Measurements from ENCODE around the gene KIF1B. TPM values are rescaled to one million over a fixed set of nuclear protein-coding genes. Genes with fewer than 3 reads are reported as not detected.

KIF1B gene
- total and polyA plus RNA-seq, 7 donors = 4.8 to 78.4 (median 46.4) TPM

- H3K4me1 ChIP-seq = peaks cover 0 to 7% (median 0%) of the 10 kb centered on the region in 4 donors
- WGBS, 2 donors = 64 to 70% methylated on average over 1 of the region's 1 CpG
- intact Hi-C loops (cut with DNase I) = no loop called here
- H3K9me3 ChIP-seq = no peaks in the 10 kb centered on the region
- peak overlapping the region in 1 of 4 donors; percentile 9 for H3K27ac ChIP-seq
- no peak overlapping the region for H3K4me3 ChIP-seq
- DNase-seq = no peak
- H3K36me3 ChIP-seq = peaks cover 19 to 77% (median 36%) of the 10 kb centered on the region in 4 donors
- no peaks in the 10 kb centered on the region for H3K27me3 ChIP-seq
- no peak for TF ChIP-seq CTCF (IDR thresholded peaks at IDR 0.05)
- TF ChIP-seq EP300 (IDR thresholded peaks at IDR 0.05) = no peak
- TF ChIP-seq POLR2A (IDR thresholded peaks at IDR 0.05) = no peak
Measured at GRCh38 chr1:10299151-10299550, 88.8 kb downstream of the KIF1B start.

GRCh38 chr1:10302416-10302815, 92.0 kb downstream of the KIF1B start:
- DNase-seq = no peak
- no peak for TF ChIP-seq POLR2AphosphoS5 (IDR thresholded peaks at IDR 0.05)
- TF ChIP-seq EP300 (IDR thresholded peaks at IDR 0.05) = no peak
- no peak for TF ChIP-seq CTCF (IDR thresholded peaks at IDR 0.05)
- TF ChIP-seq POLR2A (IDR thresholded peaks at IDR 0.05) = no peak
- no peak overlapping the region for H3K4me3 ChIP-seq
- intact Hi-C loops (cut with DNase I) = no loop called here
- no peak overlapping the region for H3K27ac ChIP-seq
- no peaks in the 10 kb centered on the region for H3K9me3 ChIP-seq
- no peaks in the 10 kb centered on the region for H3K27me3 ChIP-seq
- peaks cover 7 to 50% (median 15%) of the 10 kb centered on the region in 4 donors for H3K36me3 ChIP-seq
- peaks cover 0 to 7% (median 0%) of the 10 kb centered on the region in 4 donors for H3K4me1 ChIP-seq
- 97 to 98% methylated on average over 6 of the region's 6 CpGs for WGBS, 2 donors

- DNase-seq = no peak
- no peak overlapping the region for H3K4me3 ChIP-seq
- intact Hi-C loops (cut with DNase I) = no loop called here
- TF ChIP-seq POLR2AphosphoS5 (IDR thresholded peaks at IDR 0.05) = no peak
- TF ChIP-seq POLR2A (IDR thresholded peaks at IDR 0.05) = no peak
- TF ChIP-seq EP300 (IDR thresholded peaks at IDR 0.05) = no peak
- TF ChIP-seq CTCF (IDR thresholded peaks at IDR 0.05) = no peak
- no peak overlapping the region for H3K27ac ChIP-seq
- no peaks in the 10 kb centered on the region for H3K27me3 ChIP-seq
- no peaks in the 10 kb centered on the region for H3K9me3 ChIP-seq
- H3K4me1 ChIP-seq = peaks cover 0 to 5% (median 2%) of the 10 kb centered on the region in 4 donors
- H3K36me3 ChIP-seq = peaks cover 0 to 34% (median 7%) of the 10 kb centered on the region in 4 donors
- 93 to 94% methylated on average over 11 of the region's 11 CpGs for WGBS, 2 donors
Measured at GRCh38 chr1:10304295-10304694, 93.9 kb downstream of the KIF1B start.

- peaks cover 0 to 5% (median 0%) of the 10 kb centered on the region in 4 donors for H3K4me1 ChIP-seq
- H3K27ac ChIP-seq = no peak overlapping the region
- no peak for DNase-seq
- intact Hi-C loops (cut with DNase I) = no loop called here
- WGBS, 2 donors = 78 to 86% methylated on average over 2 of the region's 2 CpGs
- H3K4me3 ChIP-seq = no peak overlapping the region
- H3K27me3 ChIP-seq = no peaks in the 10 kb centered on the region
- H3K36me3 ChIP-seq = peaks cover 0 to 28% (median 7%) of the 10 kb centered on the region in 4 donors
- TF ChIP-seq EP300 (IDR thresholded peaks at IDR 0.05) (no peak), POLR2A (IDR thresholded peaks at IDR 0.05) (no peak), POLR2AphosphoS5 (IDR thresholded peaks at IDR 0.05) (no peak), CTCF (IDR thresholded peaks at IDR 0.05) (no peak)
- H3K9me3 ChIP-seq = no peaks in the 10 kb centered on the region
Measured at GRCh38 chr1:10306435-10306834, 96.1 kb downstream of the KIF1B start.

- intact Hi-C loops (cut with DNase I) = no loop called here
- Histone ChIP-seq H3K9me3 (no peaks in the 10 kb centered on the region), H3K27ac (no peak overlapping the region), H3K4me1 (peaks cover 0 to 5% (median 0%) of the 10 kb centered on the region in 4 donors), H3K27me3 (no peaks in the 10 kb centered on the region), H3K36me3 (peaks cover 0 to 20% (median 7%) of the 10 kb centered on the region in 4 donors), H3K4me3 (no peak overlapping the region)
- TF ChIP-seq POLR2A (IDR thresholded peaks at IDR 0.05) (no peak), EP300 (IDR thresholded peaks at IDR 0.05) (no peak), POLR2AphosphoS5 (IDR thresholded peaks at IDR 0.05) (no peak), CTCF (IDR thresholded peaks at IDR 0.05) (no peak)
- WGBS, 2 donors = 68 to 87% methylated on average over 3 of the region's 3 CpGs
- no peak for DNase-seq
Measured at GRCh38 chr1:10308001-10308400, 97.6 kb downstream of the KIF1B start.

All from sigmoid colon (tissue), 7 donors.